HEK293 (cell line): ENCODE data around the gene YWHAB.

Experiments used
- CTCF ChIA-PET: fragments of 350-600 bp; formaldehyde crosslinking; extraction: SDS; loops from one replicate; lab custom pipeline; 2021; ENCODE audit warnings: antibody characterized with exemption; lab: Yijun Ruan, JAX
- POLR2A ChIA-PET: fragments of 300-600 bp; formaldehyde crosslinking; extraction: SDS; loops from one replicate; lab custom pipeline; 2020; ENCODE audit warnings: antibody characterized with exemption, inconsistent platforms; lab: Yijun Ruan, JAX
- H3K27ac ChIP-seq: fragments of 200-500 bp; sonication (Bioruptor generic); 2 replicates; pipeline ENCODE4 v1.5.1; 2014; ENCODE audit warnings: low read depth, low read length, control low read depth, inconsistent platforms; ENCODE audit errors: extremely low read depth
- H3K36me3 ChIP-seq, 2 experiments: fragments of 200-500 bp in 1 of 2; sonication (Bioruptor generic) in 1 of 2; 1 replicate in 1 of 2; 2 replicates in 1 of 2; pipeline ENCODE4 v1.5.1; 2014 to 2017; ENCODE audit warnings: inconsistent platforms in 2 of 2, low read length in 2 of 2; ENCODE audit not compliant: control insufficient read depth in 2 of 2, insufficient read depth in 1 of 2
- H3K4me1 ChIP-seq: fragments of 200-500 bp; sonication (Bioruptor generic); 2 replicates; pipeline ENCODE4 v1.5.1; 2014; ENCODE audit warnings: mild to moderate bottlenecking, low read length, inconsistent platforms; ENCODE audit not compliant: control insufficient read depth, insufficient read depth
- H3K4me3 ChIP-seq: 2 replicates; pipeline ENCODE4 v1.5.1; 2011; ENCODE audit warnings: low read depth, mild to moderate bottlenecking, control low read depth, low read length, moderate library complexity
- H3K9me3 ChIP-seq: fragments of 200-500 bp; sonication (Bioruptor generic); 2 replicates; pipeline ENCODE4 v1.5.1; 2014; ENCODE audit warnings: low read depth, low read length, inconsistent platforms; ENCODE audit not compliant: control insufficient read depth, insufficient read depth
- BCL11A ChIP-seq: fragments of 450-650 bp; formaldehyde crosslinking; IDR thresholded peaks from 2 replicates; pipeline ENCODE4 v1.5.1; 2016; ENCODE audit warnings: low read depth, missing biosample characterization, missing genetic modification characterization
- GLIS2 ChIP-seq: fragments of 450-650 bp; formaldehyde crosslinking; IDR thresholded peaks from 2 replicates; pipeline ENCODE4 v1.5.1; 2016; ENCODE audit warnings: missing biosample characterization, missing genetic modification characterization
- ZBTB17 ChIP-seq: fragments of 450-650 bp; formaldehyde crosslinking; IDR thresholded peaks from 2 replicates; pipeline ENCODE4 v1.5.1; 2016; ENCODE audit warnings: missing biosample characterization, missing genetic modification characterization
- ZNF10 ChIP-seq: fragments of 450-650 bp; formaldehyde crosslinking; IDR thresholded peaks from 2 replicates; pipeline ENCODE4 v1.5.1; 2017; ENCODE audit warnings: missing biosample characterization, missing genetic modification characterization
- ZNF133 ChIP-seq: fragments of 450-650 bp; formaldehyde crosslinking; IDR thresholded peaks from 2 replicates; pipeline ENCODE4 v1.5.1; 2016; ENCODE audit warnings: missing biosample characterization, missing genetic modification characterization
- ZNF175 ChIP-seq: fragments of 450-650 bp; formaldehyde crosslinking; IDR thresholded peaks from 2 replicates; pipeline ENCODE4 v1.5.1; 2016; ENCODE audit warnings: missing biosample characterization, missing genetic modification characterization
- ZNF248 ChIP-seq: fragments of 450-650 bp; formaldehyde crosslinking; IDR thresholded peaks from 2 replicates; pipeline ENCODE4 v1.5.1; 2017; ENCODE audit warnings: missing biosample characterization, missing genetic modification characterization
- ZNF266 ChIP-seq: fragments of 450-650 bp; formaldehyde crosslinking; IDR thresholded peaks from 2 replicates; pipeline ENCODE4 v1.5.1; 2016; ENCODE audit warnings: missing biosample characterization, missing genetic modification characterization, low read depth
- ZNF335 ChIP-seq: fragments of 450-650 bp; formaldehyde crosslinking; conservative IDR thresholded peaks from 2 replicates; pipeline ENCODE4 v1.5.1; 2016; ENCODE audit warnings: missing biosample characterization, missing genetic modification characterization
- ZNF341 ChIP-seq: fragments of 450-650 bp; formaldehyde crosslinking; IDR thresholded peaks from 2 replicates; pipeline ENCODE4; 2016; ENCODE audit warnings: low read depth, missing biosample characterization, missing genetic modification characterization
- ZNF404 ChIP-seq: fragments of 450-650 bp; formaldehyde crosslinking; IDR thresholded peaks from 2 replicates; pipeline ENCODE4 v1.5.1; 2017; ENCODE audit warnings: missing biosample characterization, missing genetic modification characterization
- ZNF426 ChIP-seq: fragments of 450-650 bp; formaldehyde crosslinking; IDR thresholded peaks from 2 replicates; pipeline ENCODE4 v1.5.1; 2017; ENCODE audit warnings: missing biosample characterization, missing genetic modification characterization, mild to moderate bottlenecking, inconsistent platforms, moderate library complexity
- ZNF501 ChIP-seq: fragments of 450-650 bp; formaldehyde crosslinking; IDR thresholded peaks from 2 replicates; pipeline ENCODE4 v1.5.1; 2016; ENCODE audit warnings: missing biosample characterization, missing genetic modification characterization
- ZNF529 ChIP-seq: fragments of 450-650 bp; formaldehyde crosslinking; IDR thresholded peaks from 2 replicates; pipeline ENCODE4 v1.5.1; 2017; ENCODE audit warnings: missing genetic modification characterization, missing biosample characterization; ENCODE audit not compliant: insufficient replicate concordance
- ZNF548 ChIP-seq: fragments of 450-650 bp; formaldehyde crosslinking; IDR thresholded peaks from 2 replicates; pipeline ENCODE4 v1.5.1; 2016; ENCODE audit warnings: missing biosample characterization, missing genetic modification characterization
- ZNF623 ChIP-seq: fragments of 450-650 bp; formaldehyde crosslinking; IDR thresholded peaks from 2 replicates; pipeline ENCODE4 v1.5.1; 2016; ENCODE audit warnings: missing biosample characterization, missing genetic modification characterization
- ZNF768 ChIP-seq: fragments of 450-650 bp; formaldehyde crosslinking; IDR thresholded peaks from 2 replicates; pipeline ENCODE4 v1.5.1; 2018; ENCODE audit warnings: missing biosample characterization, mild to moderate bottlenecking, missing genetic modification characterization
- ZNF791 ChIP-seq: fragments of 450-650 bp; formaldehyde crosslinking; IDR thresholded peaks from 2 replicates; pipeline ENCODE4 v1.5.1; 2016; ENCODE audit warnings: missing biosample characterization, missing genetic modification characterization
- ZNF792 ChIP-seq: fragments of 450-650 bp; formaldehyde crosslinking; IDR thresholded peaks from 2 replicates; pipeline ENCODE4 v1.5.1; 2016; ENCODE audit warnings: missing biosample characterization, missing genetic modification characterization
- TF ChIP-seq, protein P1 (sequence below): fragments of 450-650 bp; formaldehyde crosslinking; IDR thresholded peaks from 2 replicates; pipeline ENCODE4 v1.5.1; 2016; ENCODE audit warnings: missing biosample characterization, missing genetic modification characterization
- TF ChIP-seq, protein P2 (sequence below): fragments of 450-650 bp; formaldehyde crosslinking; IDR thresholded peaks from 2 replicates; pipeline ENCODE4 v1.5.1; 2016; ENCODE audit warnings: missing biosample characterization, missing genetic modification characterization
- TF ChIP-seq, protein P3 (sequence below): fragments of 450-650 bp; formaldehyde crosslinking; IDR thresholded peaks from 2 replicates; pipeline ENCODE4 v1.5.1; 2016; ENCODE audit warnings: missing biosample characterization, missing genetic modification characterization

The YWHAB gene

DNA sequence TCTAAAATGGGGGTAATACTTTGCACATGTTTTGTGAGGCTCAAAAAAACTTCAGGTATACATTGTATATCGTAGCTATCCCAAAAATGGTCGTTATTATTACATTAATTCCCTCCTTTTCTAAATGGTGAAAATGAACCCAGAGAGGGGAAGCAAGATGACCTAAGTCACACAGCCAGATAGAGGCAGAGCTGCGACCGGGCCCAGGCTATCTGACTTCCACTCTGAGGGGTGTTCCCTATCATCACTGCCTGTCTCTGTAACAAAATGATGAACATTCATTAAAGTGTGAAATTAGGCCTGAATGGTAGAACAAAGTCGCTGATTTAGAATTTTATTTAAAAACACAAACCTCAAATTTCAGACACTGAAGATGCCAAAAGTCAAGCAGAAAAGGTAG is 46.0 kb upstream of the YWHAB start:
- no peaks in the 10 kb centered on the region for H3K4me1 ChIP-seq
- TF ChIP-seq ZNF335 (tag by site-specific recombination) (no peak), ZNF792 (tag by site-specific recombination) (no peak), ZNF266 (no peak), ZNF529 (tag by site-specific recombination) (no peak), ZNF623 (tag by site-specific recombination) (no peak)
- TF ChIP-seq, protein P1, sequence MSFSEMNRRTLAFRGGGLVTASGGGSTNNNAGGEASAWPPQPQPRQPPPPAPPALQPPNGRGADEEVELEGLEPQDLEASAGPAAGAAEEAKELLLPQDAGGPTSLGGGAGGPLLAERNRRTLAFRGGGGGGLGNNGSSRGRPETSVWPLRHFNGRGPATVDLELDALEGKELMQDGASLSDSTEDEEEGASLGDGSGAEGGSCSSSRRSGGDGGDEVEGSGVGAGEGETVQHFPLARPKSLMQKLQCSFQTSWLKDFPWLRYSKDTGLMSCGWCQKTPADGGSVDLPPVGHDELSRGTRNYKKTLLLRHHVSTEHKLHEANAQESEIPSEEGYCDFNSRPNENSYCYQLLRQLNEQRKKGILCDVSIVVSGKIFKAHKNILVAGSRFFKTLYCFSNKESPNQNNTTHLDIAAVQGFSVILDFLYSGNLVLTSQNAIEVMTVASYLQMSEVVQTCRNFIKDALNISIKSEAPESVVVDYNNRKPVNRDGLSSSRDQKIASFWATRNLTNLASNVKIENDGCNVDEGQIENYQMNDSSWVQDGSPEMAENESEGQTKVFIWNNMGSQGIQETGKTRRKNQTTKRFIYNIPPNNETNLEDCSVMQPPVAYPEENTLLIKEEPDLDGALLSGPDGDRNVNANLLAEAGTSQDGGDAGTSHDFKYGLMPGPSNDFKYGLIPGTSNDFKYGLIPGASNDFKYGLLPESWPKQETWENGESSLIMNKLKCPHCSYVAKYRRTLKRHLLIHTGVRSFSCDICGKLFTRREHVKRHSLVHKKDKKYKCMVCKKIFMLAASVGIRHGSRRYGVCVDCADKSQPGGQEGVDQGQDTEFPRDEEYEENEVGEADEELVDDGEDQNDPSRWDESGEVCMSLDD (tag by site-specific recombination) = no peak
- CTCF ChIA-PET = interaction anchor here (1.1 kb wide), 1 partner anchor 154 kb away, joined by 4 read pairs; no protein-coding TSS in a partner anchor
- no peak overlapping the region for H3K4me3 ChIP-seq
- H3K27ac ChIP-seq = no peak overlapping the region
- POLR2A ChIA-PET = interaction anchor here (0.6 kb wide), 2 partner anchors 562 to 1094 kb away, joined by 3 to 4 read pairs; no protein-coding TSS in a partner anchor
- H3K36me3 ChIP-seq = no peaks in the 10 kb centered on the region
- H3K9me3 ChIP-seq = no peaks in the 10 kb centered on the region

DNA sequence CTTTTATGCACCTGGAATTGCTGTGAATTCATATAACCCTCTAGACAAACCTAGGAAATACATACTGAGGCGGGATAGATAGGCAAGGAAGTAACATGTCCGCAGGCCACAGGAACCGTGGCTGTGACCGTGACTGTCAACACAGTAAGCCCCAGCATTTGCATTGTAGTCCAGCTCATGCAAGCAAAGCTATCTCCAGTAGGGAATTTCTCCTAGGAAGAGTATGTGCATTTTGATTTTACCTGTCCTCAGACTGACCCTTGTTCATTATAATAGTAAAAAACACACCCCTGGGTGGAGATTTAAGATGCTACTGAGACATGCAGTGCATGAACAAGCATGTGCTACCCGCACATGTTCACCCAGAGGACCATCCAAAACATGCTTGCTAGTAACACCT is 44.7 kb upstream of the YWHAB start:
- no peaks in the 10 kb centered on the region for H3K4me1 ChIP-seq
- H3K4me3 ChIP-seq = no peak overlapping the region
- POLR2A ChIA-PET = no interaction called here
- CTCF ChIA-PET = interaction anchor here (0.6 to 1.2 kb wide), 3 partner anchors 14 to 1073 kb away, joined by 3 read pairs; no protein-coding TSS in a partner anchor
- TF ChIP-seq ZNF791 (tag by site-specific recombination) (no peak), GLIS2 (no peak), ZNF133 (tag by site-specific recombination) (no peak), ZBTB17 (tag by site-specific recombination) (no peak), ZNF341 (tag by site-specific recombination) (no peak), BCL11A (tag by site-specific recombination) (no peak), ZNF768 (tag by site-specific recombination) (no peak), ZNF175 (tag by site-specific recombination) (no peak)
- TF ChIP-seq, protein P2, sequence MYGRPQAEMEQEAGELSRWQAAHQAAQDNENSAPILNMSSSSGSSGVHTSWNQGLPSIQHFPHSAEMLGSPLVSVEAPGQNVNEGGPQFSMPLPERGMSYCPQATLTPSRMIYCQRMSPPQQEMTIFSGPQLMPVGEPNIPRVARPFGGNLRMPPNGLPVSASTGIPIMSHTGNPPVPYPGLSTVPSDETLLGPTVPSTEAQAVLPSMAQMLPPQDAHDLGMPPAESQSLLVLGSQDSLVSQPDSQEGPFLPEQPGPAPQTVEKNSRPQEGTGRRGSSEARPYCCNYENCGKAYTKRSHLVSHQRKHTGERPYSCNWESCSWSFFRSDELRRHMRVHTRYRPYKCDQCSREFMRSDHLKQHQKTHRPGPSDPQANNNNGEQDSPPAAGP = no peak
- no peaks in the 10 kb centered on the region for H3K9me3 ChIP-seq
- H3K27ac ChIP-seq = no peak overlapping the region
- no peaks in the 10 kb centered on the region for H3K36me3 ChIP-seq

DNA sequence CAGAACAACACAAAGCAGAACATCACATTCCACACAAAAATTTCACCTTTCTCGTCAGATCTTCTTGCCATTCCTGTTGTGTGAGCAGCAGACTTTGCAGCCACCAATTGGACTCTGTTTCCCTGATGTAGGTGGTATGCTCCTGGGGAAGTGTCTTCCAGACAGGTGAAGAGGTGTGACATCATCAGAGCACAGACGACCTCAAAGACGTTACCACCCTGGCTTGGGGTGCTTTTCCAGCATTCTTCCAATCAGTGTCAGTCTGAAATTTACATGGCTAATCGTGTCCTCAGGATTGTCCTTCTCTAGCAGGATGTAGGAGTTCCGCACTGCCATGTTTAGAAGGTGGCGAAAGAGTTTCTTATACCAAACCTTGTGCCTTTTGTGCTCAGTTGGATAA is 43.5 kb upstream of the YWHAB start:
- Histone ChIP-seq H3K27ac (no peak overlapping the region), H3K4me3 (no peak overlapping the region), H3K36me3 (no peaks in the 10 kb centered on the region), H3K4me1 (no peaks in the 10 kb centered on the region), H3K9me3 (no peaks in the 10 kb centered on the region)
- no peak for TF ChIP-seq ZNF10 (tag by site-specific recombination)
- TF ChIP-seq ZNF548 (tag by site-specific recombination) = no peak
- no peak for TF ChIP-seq ZNF426 (tag by site-specific recombination)
- no peak for TF ChIP-seq ZNF404 (tag by site-specific recombination)
- TF ChIP-seq, protein P3, sequence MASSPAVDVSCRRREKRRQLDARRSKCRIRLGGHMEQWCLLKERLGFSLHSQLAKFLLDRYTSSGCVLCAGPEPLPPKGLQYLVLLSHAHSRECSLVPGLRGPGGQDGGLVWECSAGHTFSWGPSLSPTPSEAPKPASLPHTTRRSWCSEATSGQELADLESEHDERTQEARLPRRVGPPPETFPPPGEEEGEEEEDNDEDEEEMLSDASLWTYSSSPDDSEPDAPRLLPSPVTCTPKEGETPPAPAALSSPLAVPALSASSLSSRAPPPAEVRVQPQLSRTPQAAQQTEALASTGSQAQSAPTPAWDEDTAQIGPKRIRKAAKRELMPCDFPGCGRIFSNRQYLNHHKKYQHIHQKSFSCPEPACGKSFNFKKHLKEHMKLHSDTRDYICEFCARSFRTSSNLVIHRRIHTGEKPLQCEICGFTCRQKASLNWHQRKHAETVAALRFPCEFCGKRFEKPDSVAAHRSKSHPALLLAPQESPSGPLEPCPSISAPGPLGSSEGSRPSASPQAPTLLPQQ (tag by site-specific recombination) = no peak
- TF ChIP-seq ZNF501 (tag by site-specific recombination) = no peak
- TF ChIP-seq ZNF248 = no peak
- TF ChIP-seq GLIS2 = no peak
- TF ChIP-seq ZNF768 (tag by site-specific recombination) = no peak
- POLR2A ChIA-PET = no interaction called here
- CTCF ChIA-PET = no interaction called here
